CD14-positive monocyte (primary cell): ENCODE results near the gene ANGEL2. TPM values are rescaled to one million over a fixed set of nuclear protein-coding genes. Genes with fewer than 3 reads are reported as not detected.

Source experiments
- DNase-seq, 3 donors: peaks; one replicate each; pipeline ENCODE4 v3.0.0-alpha.2; 2011 to 2022
- H2AFZ ChIP-seq: 2 replicates; pipeline ENCODE4 v1.6.0; 2012; ENCODE audit warnings: mild to moderate bottlenecking, low read depth, low read length, inconsistent platforms; ENCODE audit not compliant: insufficient read depth, poor library complexity, severe bottlenecking
- H3K27ac ChIP-seq, 2 donors: 1 replicate in 1 of 2; 2 replicates in 1 of 2; pipeline ENCODE4 v1.5.1; 2012 to 2013; ENCODE audit warnings: low read length in 2 of 2, control low read depth in 1 of 2, inconsistent platforms in 1 of 2, low read depth in 1 of 2, mild to moderate bottlenecking in 1 of 2
- H3K27me3 ChIP-seq, 2 donors: one replicate each; pipeline versions ENCODE4 v1.6.0 to v1.6.1; 2011 to 2013; ENCODE audit warnings: low read length in 2 of 2; ENCODE audit not compliant: control insufficient read depth in 2 of 2, insufficient read depth in 2 of 2
- H3K36me3 ChIP-seq, 2 donors: replicated peaks in 1 of 2; 1 replicate in 1 of 2; 2 replicates in 1 of 2; pipeline versions ENCODE4 v1.5.1 to v1.6.1; 2012 to 2013; ENCODE audit warnings: low read length in 2 of 2, control low read depth in 1 of 2, inconsistent platforms in 1 of 2, mild to moderate bottlenecking in 1 of 2; ENCODE audit not compliant: insufficient read depth in 2 of 2, control insufficient read depth in 1 of 2
- H3K4me1 ChIP-seq, 2 donors: 1 replicate in 1 of 2; 2 replicates in 1 of 2; pipeline versions ENCODE4 v1.5.1 to v1.6.1; 2012 to 2013; ENCODE audit warnings: low read length in 2 of 2, control low read depth in 1 of 2, inconsistent platforms in 1 of 2, mild to moderate bottlenecking in 1 of 2, moderate library complexity in 1 of 2; ENCODE audit not compliant: insufficient read depth in 2 of 2, control insufficient read depth in 1 of 2
- H3K4me2 ChIP-seq: replicated peaks from 2 replicates; pipeline ENCODE3; 2012; ENCODE audit warnings: low read length, moderate library complexity, mild to moderate bottlenecking; ENCODE audit not compliant: poor library complexity, severe bottlenecking; ENCODE audit errors: extremely low read depth
- H3K4me3 ChIP-seq, 3 experiments: fragments of 200-600 bp in 1 of 3; sonication (generic) in 1 of 3; replicated peaks in 1 of 3; 1 replicate in 2 of 3; 2 replicates in 1 of 3; pipeline ENCODE4 v1.5.1; 2011 to 2013; ENCODE audit warnings: low read length in 3 of 3, mild to moderate bottlenecking in 3 of 3, control low read depth in 2 of 3, low read depth in 2 of 3, inconsistent platforms in 1 of 3, moderate library complexity in 1 of 3
- H3K79me2 ChIP-seq: 2 replicates; pipeline ENCODE4 v1.6.0; 2012; ENCODE audit warnings: mild to moderate bottlenecking, control low read depth, inconsistent platforms, low read length, moderate library complexity; ENCODE audit not compliant: insufficient read depth
- H3K9ac ChIP-seq: 2 replicates; pipeline ENCODE4 v1.6.0; 2017; ENCODE audit warnings: low read length, mild to moderate bottlenecking; ENCODE audit not compliant: insufficient read depth, poor library complexity, severe bottlenecking
- H3K9me3 ChIP-seq, 2 donors: replicated peaks in 1 of 2; 1 replicate in 1 of 2; 2 replicates in 1 of 2; pipeline versions ENCODE4 v1.5.1 to v1.6.1; 2012 to 2013; ENCODE audit warnings: low read length in 2 of 2, control low read depth in 1 of 2; ENCODE audit not compliant: control insufficient read depth in 1 of 2, insufficient read depth in 1 of 2
- H4K20me1 ChIP-seq: 2 replicates; pipeline ENCODE4 v1.6.0; 2012; ENCODE audit warnings: mild to moderate bottlenecking, low read length, control low read depth, moderate library complexity; ENCODE audit not compliant: insufficient read depth
- H3K27ac Mint-ChIP-seq, 7 donors: one replicate each; pipeline ENCODE4 v1.8.0; 2020; ENCODE audit warnings: mild to moderate bottlenecking in 7 of 7, mixed read lengths in 7 of 7, moderate library complexity in 6 of 7, inconsistent platforms in 2 of 7
- H3K27me3 Mint-ChIP-seq, 3 donors: one replicate each; pipeline ENCODE4 v1.8.0; 2021 to 2022; ENCODE audit warnings: low read depth in 3 of 3, mild to moderate bottlenecking in 3 of 3, mixed read lengths in 3 of 3, moderate library complexity in 3 of 3, inconsistent platforms in 1 of 3
- H3K36me3 Mint-ChIP-seq, 2 donors: one replicate each; pipeline ENCODE4 v1.8.0; 2020; ENCODE audit warnings: mixed read lengths in 2 of 2, inconsistent platforms in 1 of 2, mild to moderate bottlenecking in 1 of 2
- H3K4me1 Mint-ChIP-seq: one replicate; pipeline ENCODE4 v1.8.0; 2020; ENCODE audit warnings: mild to moderate bottlenecking, mixed read lengths
- H3K4me3 Mint-ChIP-seq, 2 donors: one replicate each; pipeline ENCODE4 v1.8.0; 2020; ENCODE audit warnings: mild to moderate bottlenecking in 2 of 2, mixed read lengths in 2 of 2, moderate library complexity in 1 of 2
- H3K9me3 Mint-ChIP-seq, 7 donors: one replicate each; pipeline ENCODE4 v1.8.0; 2020 to 2022; ENCODE audit warnings: mixed read lengths in 7 of 7, mild to moderate bottlenecking in 6 of 7, moderate library complexity in 6 of 7, inconsistent platforms in 2 of 7
- CTCF ChIP-seq: fragments of 200-600 bp; IDR thresholded peaks from one replicate; pipeline ENCODE4 v1.8.0; 2022; ENCODE audit warnings: antibody characterized with exemption, mild to moderate bottlenecking
- WGBS: methylation state at CpG from one replicate; pipeline ENCODE4 v1.1.5; 2013; ENCODE audit warnings: missing lambda C conversion rate; ENCODE audit not compliant: insufficient coverage; 5-methylcytosine and 5-hydroxymethylcytosine counted together
- intact Hi-C, 2 donors: fragments of 100-400 bp; cut with micrococcal nuclease; formaldehyde crosslinking; loops; one replicate each; pipeline versions ENCODE4 v1.15.0 to v1.15.1; 2023
- polyA plus RNA-seq, 3 donors: library from polyadenylated mRNA; depleted of rRNA in 1 of 3; unstranded in 2 of 3; stranded (reverse) in 1 of 3; fragments of 300-500 nt in 2 of 3; fragments of >200 nt in 1 of 3; fragmentation: Illumina TruSeq in 2 of 3; gene quantifications; 1 replicate in 2 of 3; 2 replicates in 1 of 3; pipeline ENCODE4 v1.2.3, GENCODE V29; 2012 to 2021

Gene ANGEL2
- polyA plus RNA-seq, 3 donors = 17.5 to 29.0 (median 18.3) TPM

GRCh38 chr1:212958175-212958574 lies 57.5 kb downstream of the ANGEL2 start:
- Histone ChIP-seq H2AFZ (peak overlapping the region; percentile 3), H3K4me2 (no peak overlapping the region), H4K20me1 (no peaks in the 10 kb centered on the region), H3K4me3 (no peak overlapping the region), H3K27ac (no peak overlapping the region), H3K9me3 (no peaks in the 10 kb centered on the region), H3K9ac (no peak overlapping the region), H3K4me1 (peaks cover 4% of the 10 kb centered on the region in 2 donors), H3K27me3 (peaks cover 0 to under 1% of the 10 kb centered on the region in 2 donors), H3K36me3 (no peaks in the 10 kb centered on the region), H3K79me2 (no peaks in the 10 kb centered on the region)
- WGBS = 39% methylated on average over 7 of the region's 10 CpGs
- Mint-ChIP-seq H3K9me3 (no peaks in the 10 kb centered on the region), H3K27me3 (peaks cover 10 to 14% (median 13%) of the 10 kb centered on the region in 3 donors), H3K4me1 (peaks cover 8% of the 10 kb centered on the region), H3K36me3 (no peaks in the 10 kb centered on the region), H3K4me3 (no peak overlapping the region), H3K27ac (no peak overlapping the region)
- no peak for TF ChIP-seq CTCF
- no peak for DNase-seq
- intact Hi-C loops = no loop called here

- intact Hi-C loops = no loop called here
- H3K36me3 ChIP-seq = no peaks in the 10 kb centered on the region
- no peaks in the 10 kb centered on the region for H3K79me2 ChIP-seq
- Mint-ChIP-seq H3K36me3 (no peaks in the 10 kb centered on the region), H3K4me3 (no peak overlapping the region), H3K27me3 (peaks cover 16 to 18% (median 16%) of the 10 kb centered on the region in 3 donors), H3K4me1 (peaks cover 8% of the 10 kb centered on the region), H3K27ac (no peak overlapping the region), H3K9me3 (no peaks in the 10 kb centered on the region)
- H4K20me1 ChIP-seq = no peaks in the 10 kb centered on the region
- no peak overlapping the region for H3K4me3 ChIP-seq
- no peak overlapping the region for H3K9ac ChIP-seq
- H3K27ac ChIP-seq = no peak overlapping the region
- no peak overlapping the region for H3K4me2 ChIP-seq
- H3K27me3 ChIP-seq = peaks cover 0 to 7% of the 10 kb centered on the region in 2 donors
- no peaks in the 10 kb centered on the region for H3K9me3 ChIP-seq
- no peak for DNase-seq
- H2AFZ ChIP-seq = no peak overlapping the region
- 92% methylated on average over 2 of the region's 6 CpGs for WGBS
- peaks cover 4% of the 10 kb centered on the region in 2 donors for H3K4me1 ChIP-seq
- no peak for TF ChIP-seq CTCF
Observed at GRCh38 chr1:212957546-212957945, 58.1 kb downstream of the ANGEL2 start.
